ENCODE data around the gene PSMD13. TPM values are rescaled to one million over a fixed set of nuclear protein-coding genes. Genes with fewer than 3 reads are reported as not detected.

The PSMD13 gene
- total and polyA plus RNA-seq, 2 donors (not counting 1 experiment from before 2014, with no cell fraction given): 98.0 to 104 TPM

- Histone ChIP-seq H3K4me1 (ENCODE audit: control insufficient read depth in 2 of 2, insufficient read depth in 2 of 2, low read length in 2 of 2) (peaks cover 0 to 3% of the 10 kb centered on the region in 2 donors), H4K20me1 (ENCODE audit: control insufficient read depth, insufficient read depth, low read length, poor library complexity, severe bottlenecking) (peaks cover 33% of the 10 kb centered on the region), H3K9ac (ENCODE audit: low read length) (no peak overlapping the region), H3K9me3 (ENCODE audit: control extremely low read depth in 1 of 3, control insufficient read depth in 2 of 3, insufficient read depth in 1 of 3, low read length in 2 of 3) (no peaks in the 10 kb centered on the region), H3K36me3 (replicated peaks in 1 of 2; ENCODE audit: control extremely low read depth in 1 of 2, control insufficient read depth in 1 of 2, extremely low read depth in 1 of 2, insufficient read depth in 2 of 2, low read length in 1 of 2) (peaks cover 0 to 21% of the 10 kb centered on the region in 2 experiments), H3K27me3 (replicated peaks in 1 of 4; ENCODE audit: control extremely low read depth in 1 of 4, control insufficient read depth in 3 of 4, insufficient read depth in 4 of 4, low read length in 3 of 4) (no peaks in the 10 kb centered on the region), H3K4me3 (ENCODE audit: control extremely low read depth in 1 of 5, extremely low read depth in 1 of 5, insufficient read depth in 1 of 5, low read depth in 2 of 5, low read length in 4 of 5) (no peak overlapping the region), H3K79me2 (ENCODE audit: control insufficient read depth, insufficient read depth, low read length) (peaks cover 23% of the 10 kb centered on the region), H3K27ac (ENCODE audit: low read length in 2 of 2) (no peak overlapping the region), H3K4me2 (replicated peaks; ENCODE audit: low read depth, low read length, poor library complexity, severe bottlenecking) (no peak overlapping the region), H2AFZ (ENCODE audit: insufficient read depth, low read depth, low read length, poor library complexity, severe bottlenecking) (no peak overlapping the region)
- Mint-ChIP-seq H3K9me3 (ENCODE audit: insufficient read depth) (no peaks in the 10 kb centered on the region), H3K4me3 (no peak overlapping the region), H3K27me3 (no peaks in the 10 kb centered on the region), H3K4me1 (peaks cover 24% of the 10 kb centered on the region), H3K27ac (no peak overlapping the region)
- ATAC-seq (ENCODE audit: low read depth): no peak
- POLR2A ChIA-PET: no interaction called here
- no peak for TF ChIP-seq EZH2 (IDR thresholded peaks at IDR 0.05; ENCODE audit: borderline replicate concordance, insufficient read depth, low read depth, low read length, poor library complexity, severe bottlenecking)
- TF ChIP-seq, protein P1, sequence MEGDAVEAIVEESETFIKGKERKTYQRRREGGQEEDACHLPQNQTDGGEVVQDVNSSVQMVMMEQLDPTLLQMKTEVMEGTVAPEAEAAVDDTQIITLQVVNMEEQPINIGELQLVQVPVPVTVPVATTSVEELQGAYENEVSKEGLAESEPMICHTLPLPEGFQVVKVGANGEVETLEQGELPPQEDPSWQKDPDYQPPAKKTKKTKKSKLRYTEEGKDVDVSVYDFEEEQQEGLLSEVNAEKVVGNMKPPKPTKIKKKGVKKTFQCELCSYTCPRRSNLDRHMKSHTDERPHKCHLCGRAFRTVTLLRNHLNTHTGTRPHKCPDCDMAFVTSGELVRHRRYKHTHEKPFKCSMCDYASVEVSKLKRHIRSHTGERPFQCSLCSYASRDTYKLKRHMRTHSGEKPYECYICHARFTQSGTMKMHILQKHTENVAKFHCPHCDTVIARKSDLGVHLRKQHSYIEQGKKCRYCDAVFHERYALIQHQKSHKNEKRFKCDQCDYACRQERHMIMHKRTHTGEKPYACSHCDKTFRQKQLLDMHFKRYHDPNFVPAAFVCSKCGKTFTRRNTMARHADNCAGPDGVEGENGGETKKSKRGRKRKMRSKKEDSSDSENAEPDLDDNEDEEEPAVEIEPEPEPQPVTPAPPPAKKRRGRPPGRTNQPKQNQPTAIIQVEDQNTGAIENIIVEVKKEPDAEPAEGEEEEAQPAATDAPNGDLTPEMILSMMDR (IDR thresholded peaks at IDR 0.05): no peak
- whole genome bisulfite sequencing (ENCODE audit: insufficient coverage): 92% methylated on average over 2 of the region's 8 CpGs
- no peak for DNase-seq
- intact Hi-C loops (cut with micrococcal nuclease): no loop called here
- CTCF ChIA-PET: no interaction called here
Observed at GRCh38 chr11:199782-200181, 37.0 kb upstream of the PSMD13 start.

GRCh38 chr11:200224-201003 is 36.4 kb upstream of the PSMD13 start:
- Mint-ChIP-seq H3K4me1 (peaks cover 28% of the 10 kb centered on the region), H3K27ac (no peak overlapping the region), H3K9me3 (ENCODE audit: insufficient read depth) (no peaks in the 10 kb centered on the region), H3K4me3 (no peak overlapping the region), H3K27me3 (no peaks in the 10 kb centered on the region)
- Histone ChIP-seq H3K9ac (ENCODE audit: low read length) (no peak overlapping the region), H3K27ac (ENCODE audit: low read length in 2 of 2) (no peak overlapping the region), H3K79me2 (ENCODE audit: control insufficient read depth, insufficient read depth, low read length) (peaks cover 29% of the 10 kb centered on the region), H2AFZ (ENCODE audit: insufficient read depth, low read depth, low read length, poor library complexity, severe bottlenecking) (no peak overlapping the region), H3K36me3 (replicated peaks in 1 of 2; ENCODE audit: control extremely low read depth in 1 of 2, control insufficient read depth in 1 of 2, extremely low read depth in 1 of 2, insufficient read depth in 2 of 2, low read length in 1 of 2) (peaks cover 0 to 28% of the 10 kb centered on the region in 2 experiments), H3K4me3 (ENCODE audit: control extremely low read depth in 1 of 5, extremely low read depth in 1 of 5, insufficient read depth in 1 of 5, low read depth in 2 of 5, low read length in 4 of 5) (no peak overlapping the region), H3K9me3 (ENCODE audit: control extremely low read depth in 1 of 3, control insufficient read depth in 2 of 3, insufficient read depth in 1 of 3, low read length in 2 of 3) (no peaks in the 10 kb centered on the region), H3K27me3 (replicated peaks in 1 of 4; ENCODE audit: control extremely low read depth in 1 of 4, control insufficient read depth in 3 of 4, insufficient read depth in 4 of 4, low read length in 3 of 4) (no peaks in the 10 kb centered on the region), H3K4me1 (ENCODE audit: control insufficient read depth in 2 of 2, insufficient read depth in 2 of 2, low read length in 2 of 2) (peaks cover 1 to 6% of the 10 kb centered on the region in 2 donors), H4K20me1 (ENCODE audit: control insufficient read depth, insufficient read depth, low read length, poor library complexity, severe bottlenecking) (peaks cover 40% of the 10 kb centered on the region), H3K4me2 (replicated peaks; ENCODE audit: low read depth, low read length, poor library complexity, severe bottlenecking) (no peak overlapping the region)
- ATAC-seq (ENCODE audit: low read depth) (no peak), DNase-seq (no peak)
- over 99% methylated on average over 12 of the region's 13 CpGs for whole genome bisulfite sequencing (ENCODE audit: insufficient coverage)
- ChIA-PET POLR2A (no interaction called here), CTCF (no interaction called here)
- intact Hi-C loops (cut with micrococcal nuclease): no loop called here
- TF ChIP-seq, protein P1 (IDR thresholded peaks at IDR 0.05): no peak
- no peak for TF ChIP-seq EZH2 (IDR thresholded peaks at IDR 0.05; ENCODE audit: borderline replicate concordance, insufficient read depth, low read depth, low read length, poor library complexity, severe bottlenecking)

Measured in B cell (primary cell).